Mesodermal cell (in vitro differentiated cells): ENCODE results near the gene GDI2. TPM values are rescaled to one million over a fixed set of nuclear protein-coding genes. Genes with fewer than 3 reads are reported as not detected.
"Not testable (repeated sequence)": the region's sequence is repeated elsewhere in the genome, so short reads cannot be mapped to it uniquely, and the experiment has no call there.

Experiments used
- H3K27ac ChIP-seq: 2 replicates; pipeline ENCODE4 v1.7.0; 2013; ENCODE audit warnings: mild to moderate bottlenecking, low read depth, low read length, moderate library complexity; ENCODE audit not compliant: severe bottlenecking
- H3K36me3 ChIP-seq: 2 replicates; pipeline ENCODE4 v1.7.1; 2013; ENCODE audit warnings: mild to moderate bottlenecking, low read length, moderate library complexity; ENCODE audit not compliant: control insufficient read depth, insufficient read depth
- H3K4me1 ChIP-seq: one replicate; pipeline ENCODE4 v1.7.1; 2013; ENCODE audit warnings: mild to moderate bottlenecking, low read length; ENCODE audit not compliant: insufficient read depth, control insufficient read depth, poor library complexity, severe bottlenecking
- H3K4me3 ChIP-seq: 2 replicates; pipeline ENCODE4 v1.7.0; 2013; ENCODE audit warnings: low read length, control low read depth, mild to moderate bottlenecking; ENCODE audit not compliant: insufficient read depth, poor library complexity, severe bottlenecking; ENCODE audit errors: extremely low read depth
- H3K9me3 ChIP-seq: 2 replicates; pipeline ENCODE4 v1.7.1; 2013; ENCODE audit warnings: mild to moderate bottlenecking, low read length, moderate library complexity; ENCODE audit not compliant: control insufficient read depth
- WGBS, 2 experiments: methylation state at CpG; one replicate each; pipeline ENCODE4 v1.1.5; 2013; ENCODE audit warnings: missing lambda C conversion rate in 2 of 2; ENCODE audit not compliant: insufficient coverage in 2 of 2; 5-methylcytosine and 5-hydroxymethylcytosine counted together
- polyA plus RNA-seq, 2 experiments: library from polyadenylated mRNA; stranded (reverse); fragments of 50-300 nt; gene quantifications; one replicate each; pipeline ENCODE4 v1.2.3, GENCODE V29; 2013

Gene GDI2
- 283 TPM for polyA plus RNA-seq (2013, experiment 1 of 2)
- polyA plus RNA-seq (2013, experiment 2 of 2) = 307 TPM

- H3K36me3 ChIP-seq = no peaks in the 10 kb centered on the region
- peak within 1 kb of the TSS; percentile 93 for H3K27ac ChIP-seq
- H3K4me1 ChIP-seq = peaks cover 3% of the 10 kb centered on the region
- peak within 1 kb of the TSS; percentile 87 for H3K4me3 ChIP-seq
- 0% methylated on average over 46 to 59 of the region's 77 CpGs for WGBS, 2 experiments
- no peaks in the 10 kb centered on the region for H3K9me3 ChIP-seq
Measured at GRCh38 chr10:5813341-5814109, at the start of gene GDI2. Gene GDI2, minus strand, starts transcription at chr10:5813434. Its CDS starts 176 bp downstream, at chr10:5813258.

GRCh38 chr10:5862360-5862961 lies 49.2 kb upstream of the GDI2 start:
- Histone ChIP-seq H3K4me3 (no peak overlapping the region), H3K9me3 (no peaks in the 10 kb centered on the region), H3K27ac (no peak overlapping the region), H3K4me1 (peaks cover 6% of the 10 kb centered on the region), H3K36me3 (no peaks in the 10 kb centered on the region)
- 91 to 93% methylated on average over 7 of the region's 7 CpGs for WGBS, 2 experiments

GRCh38 chr10:5860066-5860465 lies 46.8 kb upstream of the GDI2 start:
- Histone ChIP-seq H3K27ac (no peak overlapping the region), H3K9me3 (no peaks in the 10 kb centered on the region), H3K4me1 (peaks cover 6% of the 10 kb centered on the region), H3K4me3 (no peak overlapping the region), H3K36me3 (no peaks in the 10 kb centered on the region)
- 92 to 96% methylated on average over 6 to 7 of the region's 7 CpGs for WGBS, 2 experiments

- 91 to 92% methylated on average over 1 to 4 of the region's 5 CpGs for WGBS, 2 experiments
- peaks cover 6% of the 10 kb centered on the region for H3K4me1 ChIP-seq
- no peaks in the 10 kb centered on the region for H3K9me3 ChIP-seq
- no peaks in the 10 kb centered on the region for H3K36me3 ChIP-seq
- H3K27ac ChIP-seq = no peak overlapping the region
- H3K4me3 ChIP-seq = no peak overlapping the region
Measured at GRCh38 chr10:5858811-5859210, 45.6 kb upstream of the GDI2 start.

- no peaks in the 10 kb centered on the region for H3K36me3 ChIP-seq
- H3K4me1 ChIP-seq = peaks cover 6% of the 10 kb centered on the region
- H3K27ac ChIP-seq = no peak overlapping the region
- 89 to 90% methylated on average over 6 of the region's 7 CpGs for WGBS, 2 experiments
- no peaks in the 10 kb centered on the region for H3K9me3 ChIP-seq
- no peak overlapping the region for H3K4me3 ChIP-seq
Measured at GRCh38 chr10:5856701-5857004, 43.4 kb upstream of the GDI2 start.

- 72 to 77% methylated on average over 18 of the region's 18 CpGs for WGBS, 2 experiments
- Histone ChIP-seq H3K4me3 (no peak overlapping the region), H3K4me1 (peaks cover under 1% of the 10 kb centered on the region), H3K27ac (no peak overlapping the region), H3K9me3 (no peaks in the 10 kb centered on the region), H3K36me3 (no peaks in the 10 kb centered on the region)
Measured at GRCh38 chr10:5855979-5856700, 42.9 kb upstream of the GDI2 start.

- 72 to 89% methylated on average over 2 to 3 of the region's 5 CpGs for WGBS, 2 experiments
Measured at GRCh38 chr10:5854131-5854475, 40.9 kb upstream of the GDI2 start.

GRCh38 chr10:5846667-5847066 lies 33.4 kb upstream of the GDI2 start:
- H3K27ac ChIP-seq = peak overlapping the region; percentile 62
- WGBS, 2 experiments = 86 to 95% methylated on average over 2 to 3 of the region's 4 CpGs
- H3K36me3 ChIP-seq, H3K4me1 ChIP-seq, H3K4me3 ChIP-seq, H3K9me3 ChIP-seq: not testable (repeated sequence)

More at GRCh38 chr10:5854131-5854475, 40.9 kb upstream of the GDI2 start:
- Histone ChIP-seq H3K4me3 (no peak overlapping the region), H3K9me3 (no peaks in the 10 kb centered on the region), H3K4me1 (no peaks in the 10 kb centered on the region), H3K36me3 (no peaks in the 10 kb centered on the region), H3K27ac (no peak overlapping the region)

GRCh38 chr10:5844345-5845055 lies 31.3 kb upstream of the GDI2 start:
- Histone ChIP-seq H3K27ac (no peak overlapping the region), H3K4me3 (no peak overlapping the region), H3K9me3 (no peaks in the 10 kb centered on the region), H3K4me1 (peaks cover 4% of the 10 kb centered on the region), H3K36me3 (no peaks in the 10 kb centered on the region)
- 84 to 88% methylated on average over 12 to 13 of the region's 13 CpGs for WGBS, 2 experiments

GRCh38 chr10:5843686-5844344 lies 30.6 kb upstream of the GDI2 start:
- 86 to 98% methylated on average over 3 to 4 of the region's 4 CpGs for WGBS, 2 experiments
- H3K4me1 ChIP-seq = peaks cover 4% of the 10 kb centered on the region
- H3K4me3 ChIP-seq = no peak overlapping the region
- no peak overlapping the region for H3K27ac ChIP-seq
- no peaks in the 10 kb centered on the region for H3K36me3 ChIP-seq
- no peaks in the 10 kb centered on the region for H3K9me3 ChIP-seq
